NCI-H146 treated with DMSO at 0.1 percent for 48 hours (cell line): Measurements from ENCODE around the gene ACSF2.

Experiments
- DNase-seq: peaks from one replicate; lab custom pipeline; 2025; ENCODE audit not compliant: unreplicated experiment; lab: John Stamatoyannopoulos, UW

The ACSF2 gene

GRCh38 chr17:50521514-50521913 lies 95.5 kb downstream of the ACSF2 start:
- no peak for DNase-seq

- no peak for DNase-seq
Observed at GRCh38 chr17:50522766-50523165, 96.7 kb downstream of the ACSF2 start.

DNA sequence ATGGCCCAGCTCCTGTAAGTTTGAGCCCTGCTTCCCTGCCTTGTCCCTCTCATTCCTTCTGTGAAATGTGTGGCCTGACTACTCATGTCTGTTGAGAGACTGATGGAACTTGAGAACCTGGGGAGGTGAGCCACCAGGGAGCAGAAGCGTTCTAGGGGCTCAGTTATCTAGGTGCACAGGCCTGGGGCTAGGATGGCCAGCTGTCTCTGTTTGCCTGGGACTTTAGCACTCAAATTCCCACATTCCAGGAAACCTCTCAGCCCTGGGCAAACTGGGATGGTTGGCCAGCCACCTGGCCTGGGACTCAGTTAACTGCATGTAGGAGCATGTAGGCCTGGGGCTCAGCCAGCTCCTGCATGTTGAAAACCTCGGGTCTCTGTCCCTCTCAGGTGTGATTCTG lies 97.2 kb downstream of the ACSF2 start:
- DNase-seq = no peak
